Measurements from ENCODE around the gene KSR2.
"Not testable (repeated sequence)": the region's sequence is repeated elsewhere in the genome, so short reads cannot be mapped to it uniquely, and the experiment has no call there.

The KSR2 gene

GRCh38 chr12:117649796-117650195 is 319.0 kb downstream of the KSR2 start:
- ATAC-seq, result no peak
- DNase-seq, result no peak
- Mint-ChIP-seq H3K36me3 (ENCODE audit: low read depth) (no peaks in the 10 kb centered on the region), H3K27ac (no peak overlapping the region), H3K27me3 (no peaks in the 10 kb centered on the region), H3K4me3 (no peak overlapping the region), H3K4me1 (no peaks in the 10 kb centered on the region), H3K9me3 (peaks cover 4% of the 10 kb centered on the region)

GRCh38 chr12:117646520-117646919 is 322.3 kb downstream of the KSR2 start:
- no peak for DNase-seq

GRCh38 chr12:117645473-117645872 is 323.3 kb downstream of the KSR2 start:
- DNase-seq (no peak), ATAC-seq (no peak)
- no peak overlapping the region for H3K27ac Mint-ChIP-seq
- H3K27me3 Mint-ChIP-seq, result no peaks in the 10 kb centered on the region
- H3K36me3 Mint-ChIP-seq (ENCODE audit: low read depth), result no peaks in the 10 kb centered on the region
- no peaks in the 10 kb centered on the region for H3K4me1 Mint-ChIP-seq
- no peak overlapping the region for H3K4me3 Mint-ChIP-seq
- no peaks in the 10 kb centered on the region for H3K9me3 Mint-ChIP-seq

More at GRCh38 chr12:117646520-117646919, 322.3 kb downstream of the KSR2 start:
- Mint-ChIP-seq H3K36me3 (ENCODE audit: low read depth) (no peaks in the 10 kb centered on the region), H3K4me3 (no peak overlapping the region), H3K27ac (no peak overlapping the region), H3K27me3 (no peaks in the 10 kb centered on the region), H3K9me3 (peaks cover 4% of the 10 kb centered on the region), H3K4me1 (no peaks in the 10 kb centered on the region)
- no peak for ATAC-seq

DNA sequence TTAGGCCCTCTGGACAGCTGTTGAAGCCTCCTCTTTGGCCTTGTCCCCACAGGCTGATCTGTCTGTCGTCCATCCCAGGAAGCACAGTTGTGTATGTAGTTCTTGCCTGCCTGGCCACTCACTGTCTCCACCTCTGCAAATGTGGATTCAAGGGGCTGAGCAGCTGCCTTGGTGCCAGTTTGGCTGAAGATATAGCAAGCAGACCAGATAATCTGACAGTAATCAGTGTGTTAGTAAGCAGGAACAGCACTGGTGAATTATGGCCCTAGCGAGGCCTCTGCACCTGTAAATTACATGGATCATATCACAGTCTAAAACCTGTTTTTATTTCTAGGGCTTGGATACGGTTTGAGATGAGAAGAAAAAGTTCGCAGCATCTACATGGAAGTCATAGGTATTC is 324.8 kb downstream of the KSR2 start:
- no peak for DNase-seq
- no peaks in the 10 kb centered on the region for H3K36me3 Mint-ChIP-seq (ENCODE audit: low read depth)
- no peak overlapping the region for H3K27ac Mint-ChIP-seq
- H3K9me3 Mint-ChIP-seq, result no peaks in the 10 kb centered on the region
- H3K4me3 Mint-ChIP-seq, result no peak overlapping the region
- no peaks in the 10 kb centered on the region for H3K27me3 Mint-ChIP-seq
- no peaks in the 10 kb centered on the region for H3K4me1 Mint-ChIP-seq
- no peak for ATAC-seq

GRCh38 chr12:117641885-117642284 is 326.9 kb downstream of the KSR2 start:
- no peaks in the 10 kb centered on the region for H3K27me3 Mint-ChIP-seq
- H3K4me3 Mint-ChIP-seq, result no peak overlapping the region
- H3K9me3 Mint-ChIP-seq, result peaks cover 10% of the 10 kb centered on the region
- no peak for ATAC-seq
- no peaks in the 10 kb centered on the region for H3K36me3 Mint-ChIP-seq (ENCODE audit: low read depth)
- no peaks in the 10 kb centered on the region for H3K4me1 Mint-ChIP-seq
- no peak overlapping the region for H3K27ac Mint-ChIP-seq
- DNase-seq, result no peak

DNA sequence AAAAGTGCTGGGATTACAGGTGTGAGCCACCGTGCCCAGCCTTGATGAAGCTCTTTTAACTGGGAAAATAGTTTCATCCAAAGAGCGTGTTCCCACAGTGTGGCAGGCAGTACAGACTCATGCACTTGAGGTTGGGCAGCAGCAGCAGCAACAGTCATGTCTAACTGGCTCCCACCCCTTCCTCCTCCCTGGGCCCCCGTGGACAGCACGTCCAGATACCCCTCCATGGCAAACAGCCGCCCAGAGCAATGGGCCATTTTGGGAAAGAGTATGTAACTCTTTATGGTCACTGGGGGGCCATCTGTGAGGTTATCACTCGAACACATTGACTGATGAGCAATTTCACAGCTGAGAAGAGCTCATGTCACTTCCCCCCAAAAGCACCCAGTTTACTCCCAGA is 328.3 kb downstream of the KSR2 start:
- no peak for ATAC-seq
- no peak overlapping the region for H3K4me3 Mint-ChIP-seq
- DNase-seq, result no peak
- no peaks in the 10 kb centered on the region for H3K4me1 Mint-ChIP-seq
- H3K27ac Mint-ChIP-seq, result no peak overlapping the region
- no peaks in the 10 kb centered on the region for H3K27me3 Mint-ChIP-seq
- H3K36me3 Mint-ChIP-seq (ENCODE audit: low read depth), result no peaks in the 10 kb centered on the region
- H3K9me3 Mint-ChIP-seq, result peaks cover 17% of the 10 kb centered on the region

DNA sequence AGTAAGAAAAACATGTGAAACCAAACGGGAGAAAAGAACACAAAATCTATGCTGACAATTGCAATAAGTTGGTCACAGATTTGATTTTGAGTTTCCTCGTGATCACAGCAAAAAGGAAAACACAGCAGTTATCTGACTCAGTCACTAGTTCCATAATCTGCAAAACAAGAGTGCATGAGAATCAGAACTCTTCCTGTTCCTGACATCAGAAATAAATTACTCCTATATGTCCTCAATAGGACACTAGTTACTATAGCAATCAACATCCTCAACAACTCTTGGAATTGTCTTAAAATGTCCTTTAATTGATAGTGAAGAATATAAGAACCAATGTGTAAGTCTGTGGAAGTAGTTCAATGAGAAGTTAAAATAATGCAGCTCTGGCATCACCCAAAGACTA is 339.3 kb downstream of the KSR2 start:
- Mint-ChIP-seq H3K27me3 (peaks cover 6% of the 10 kb centered on the region), H3K4me3 (no peak overlapping the region), H3K4me1 (no peaks in the 10 kb centered on the region), H3K9me3 (peaks cover 12% of the 10 kb centered on the region), H3K36me3 (ENCODE audit: low read depth) (no peaks in the 10 kb centered on the region), H3K27ac (no peak overlapping the region)
- ATAC-seq (no peak), DNase-seq (no peak)

DNA sequence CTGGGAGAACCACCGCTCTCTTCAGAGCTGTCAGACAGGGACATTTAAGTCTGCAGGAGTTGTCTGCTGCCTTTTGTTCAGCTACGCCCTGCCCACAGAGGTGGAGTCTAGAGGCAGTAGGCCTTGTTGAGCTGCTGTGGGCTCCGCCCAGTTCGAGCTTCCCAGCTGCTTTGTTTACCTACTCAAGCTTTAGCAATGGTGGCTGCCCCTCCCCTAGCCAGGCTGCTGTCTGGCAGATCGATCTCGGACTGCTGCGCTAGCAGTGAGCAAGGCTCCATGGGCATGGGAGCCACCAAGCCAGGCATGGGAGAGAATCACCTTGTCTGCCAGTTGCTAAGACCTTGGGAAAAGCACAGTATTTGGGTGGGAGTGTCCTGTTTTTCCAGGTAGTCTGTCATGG is 340.1 kb downstream of the KSR2 start:
- H3K4me3 Mint-ChIP-seq; H3K4me1 Mint-ChIP-seq; H3K27me3 Mint-ChIP-seq; DNase-seq; ATAC-seq; H3K36me3 Mint-ChIP-seq (ENCODE audit: low read depth); H3K27ac Mint-ChIP-seq: not testable (repeated sequence)
- H3K9me3 Mint-ChIP-seq, result peaks cover 12% of the 10 kb centered on the region

DNA sequence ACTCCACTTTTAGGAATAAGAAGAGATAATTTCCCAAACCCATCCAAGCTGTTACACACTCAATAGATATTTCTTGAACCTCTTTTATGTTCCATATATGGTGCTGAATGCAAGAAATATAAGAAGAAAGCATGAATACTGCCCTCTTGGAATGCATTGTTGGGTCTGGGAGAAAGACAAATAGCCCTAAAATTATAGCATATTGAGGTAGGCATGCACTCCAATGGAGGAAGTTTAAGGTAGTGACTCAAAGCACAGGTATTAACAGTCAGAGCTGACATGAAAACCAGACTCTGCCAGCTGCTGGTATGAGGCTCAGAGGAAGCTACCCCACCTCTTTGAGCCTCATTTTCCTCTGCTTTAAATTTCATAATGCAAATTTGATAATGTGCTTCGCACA is 346.0 kb downstream of the KSR2 start:
- no peaks in the 10 kb centered on the region for H3K4me1 Mint-ChIP-seq
- H3K9me3 Mint-ChIP-seq, result peaks cover 14% of the 10 kb centered on the region
- ATAC-seq (no peak), DNase-seq (no peak)
- H3K36me3 Mint-ChIP-seq (ENCODE audit: low read depth), result no peaks in the 10 kb centered on the region
- no peak overlapping the region for H3K27ac Mint-ChIP-seq
- H3K4me3 Mint-ChIP-seq, result no peak overlapping the region
- no peaks in the 10 kb centered on the region for H3K27me3 Mint-ChIP-seq

DNA sequence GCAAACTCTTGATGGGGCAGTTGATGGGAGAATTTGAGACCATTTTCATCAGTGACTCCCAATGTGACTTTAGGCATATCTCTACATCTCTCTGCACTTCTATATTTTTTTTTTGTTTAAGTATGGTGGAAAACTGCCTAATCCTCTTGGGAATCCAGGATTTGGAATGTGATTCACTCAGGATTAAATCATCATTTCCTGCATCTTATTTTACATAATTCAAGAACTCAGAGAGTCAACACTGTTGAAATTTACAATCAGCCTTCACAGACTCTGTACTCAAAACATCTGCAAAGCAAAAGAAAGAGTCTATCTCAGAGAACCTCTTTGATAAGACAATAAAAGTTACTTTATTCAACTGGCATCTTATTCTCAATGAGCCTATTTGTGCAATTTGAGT is 346.7 kb downstream of the KSR2 start:
- Mint-ChIP-seq H3K36me3 (ENCODE audit: low read depth) (no peaks in the 10 kb centered on the region), H3K4me3 (no peak overlapping the region)
- DNase-seq, result no peak

DNA sequence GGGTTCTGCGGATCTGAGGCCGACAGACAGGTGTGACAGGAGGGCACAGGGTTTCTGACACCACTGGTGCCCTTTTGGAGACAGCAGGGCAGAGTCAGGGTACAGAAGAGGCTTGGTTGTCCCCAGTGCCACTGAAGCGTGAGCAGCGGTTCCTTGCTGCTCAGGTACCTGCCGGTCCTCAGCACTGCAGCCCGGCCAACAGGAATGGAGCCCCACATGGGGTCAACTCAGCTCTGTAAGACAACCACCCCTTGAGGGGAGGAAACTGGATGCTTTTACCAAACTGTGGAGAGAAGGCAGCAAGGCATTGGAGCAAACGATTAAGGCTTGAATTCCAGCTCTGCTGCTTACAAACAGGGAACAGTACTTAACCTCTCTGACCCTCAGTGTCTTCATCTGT is 361.0 kb downstream of the KSR2 start:
- Mint-ChIP-seq H3K4me1 (no peaks in the 10 kb centered on the region), H3K27ac (no peak overlapping the region), H3K9me3 (peaks cover 5% of the 10 kb centered on the region), H3K4me3 (no peak overlapping the region), H3K27me3 (no peaks in the 10 kb centered on the region), H3K36me3 (ENCODE audit: low read depth) (no peaks in the 10 kb centered on the region)
- ATAC-seq (no peak), DNase-seq (no peak)

More for the DNA sequence above, 346.7 kb downstream of the KSR2 start:
- H3K9me3 Mint-ChIP-seq, result peaks cover 20% of the 10 kb centered on the region
- H3K27me3 Mint-ChIP-seq, result no peaks in the 10 kb centered on the region
- no peak overlapping the region for H3K27ac Mint-ChIP-seq
- no peak for ATAC-seq
- no peaks in the 10 kb centered on the region for H3K4me1 Mint-ChIP-seq

GRCh38 chr12:117606945-117607344 is 361.8 kb downstream of the KSR2 start:
- ATAC-seq, result no peak
- Mint-ChIP-seq H3K4me3 (no peak overlapping the region), H3K9me3 (peaks cover 5% of the 10 kb centered on the region), H3K27ac (no peak overlapping the region), H3K4me1 (no peaks in the 10 kb centered on the region), H3K27me3 (no peaks in the 10 kb centered on the region), H3K36me3 (ENCODE audit: low read depth) (no peaks in the 10 kb centered on the region)
- DNase-seq, result no peak

GRCh38 chr12:117606024-117606423 is 362.8 kb downstream of the KSR2 start:
- DNase-seq, result no peak
- Mint-ChIP-seq H3K27me3 (no peaks in the 10 kb centered on the region), H3K9me3 (peaks cover 5% of the 10 kb centered on the region), H3K27ac (no peak overlapping the region), H3K4me1 (no peaks in the 10 kb centered on the region), H3K4me3 (no peak overlapping the region), H3K36me3 (ENCODE audit: low read depth) (no peaks in the 10 kb centered on the region)
- ATAC-seq, result no peak

GRCh38 chr12:117603316-117604113 is 365.3 kb downstream of the KSR2 start:
- Mint-ChIP-seq H3K4me3 (no peak overlapping the region), H3K4me1 (no peaks in the 10 kb centered on the region), H3K27ac (no peak overlapping the region), H3K9me3 (peaks cover 5% of the 10 kb centered on the region), H3K36me3 (ENCODE audit: low read depth) (no peaks in the 10 kb centered on the region), H3K27me3 (peaks cover 2% of the 10 kb centered on the region)
- DNase-seq (no peak), ATAC-seq (no peak)

DNA sequence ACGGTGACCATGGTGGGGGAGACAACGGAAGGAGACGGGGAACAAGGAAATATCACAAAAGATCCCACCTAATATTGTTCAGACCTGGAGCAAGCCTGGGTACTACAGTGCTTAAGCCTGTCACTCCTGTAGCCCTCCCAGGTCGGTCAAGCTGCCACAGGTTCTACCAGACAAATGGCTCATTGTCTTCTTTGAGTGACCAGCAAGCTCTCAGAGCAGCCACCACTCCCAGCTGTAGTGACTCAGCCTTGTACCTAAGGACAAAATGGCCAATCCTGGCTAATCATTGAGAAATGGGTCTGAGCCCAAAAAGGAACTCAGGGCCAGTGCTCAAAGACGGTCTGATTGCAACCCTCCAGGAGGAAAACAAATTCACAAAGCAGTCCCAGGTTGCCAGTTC is 368.9 kb downstream of the KSR2 start:
- DNase-seq, result no peak
- no peak for ATAC-seq
- Mint-ChIP-seq H3K27ac (no peak overlapping the region), H3K4me3 (no peak overlapping the region), H3K36me3 (ENCODE audit: low read depth) (no peaks in the 10 kb centered on the region), H3K9me3 (no peaks in the 10 kb centered on the region), H3K4me1 (no peaks in the 10 kb centered on the region), H3K27me3 (peaks cover 2% of the 10 kb centered on the region)

- Mint-ChIP-seq H3K27me3 (peaks cover 2% of the 10 kb centered on the region), H3K36me3 (ENCODE audit: low read depth) (no peaks in the 10 kb centered on the region), H3K4me3 (no peak overlapping the region), H3K4me1 (no peaks in the 10 kb centered on the region), H3K27ac (no peak overlapping the region), H3K9me3 (no peaks in the 10 kb centered on the region)
- ATAC-seq (no peak), DNase-seq (no peak)
These were observed 371.8 kb downstream of the KSR2 start for GRCh38 chr12:117596968-117597367.
